Chondrocyte (in vitro differentiated cells): ENCODE results near the gene AHDC1. TPM values are rescaled to one million over a fixed set of nuclear protein-coding genes. Genes with fewer than 3 reads are reported as not detected.

ENCODE experiments used
- DNase-seq: peaks from one replicate; pipeline ENCODE4 v3.0.0; 2021; ENCODE audit warnings: mixed read lengths, low spot score
- H3K27ac Mint-ChIP-seq: one replicate; pipeline ENCODE4 v1.8.0; 2021; ENCODE audit warnings: mild to moderate bottlenecking, moderate library complexity, mixed read lengths; ENCODE audit not compliant: unreplicated experiment
- H3K27me3 Mint-ChIP-seq: 2 replicates; pipeline ENCODE4 v1.8.0; 2021; ENCODE audit warnings: low read depth, mixed read lengths
- H3K36me3 Mint-ChIP-seq: 2 replicates; pipeline ENCODE4 v1.8.0; 2021; ENCODE audit warnings: low read depth, mixed read lengths
- H3K4me1 Mint-ChIP-seq: 2 replicates; pipeline ENCODE4 v1.8.0; 2021; ENCODE audit warnings: low read depth, mild to moderate bottlenecking, mixed read lengths
- H3K4me3 Mint-ChIP-seq: one replicate; pipeline ENCODE4 v1.8.0; 2021; ENCODE audit warnings: mild to moderate bottlenecking, moderate library complexity, mixed read lengths; ENCODE audit not compliant: unreplicated experiment
- H3K9me3 Mint-ChIP-seq: 2 replicates; pipeline ENCODE4 v1.8.0; 2021; ENCODE audit warnings: low read depth, mixed read lengths
- CTCF ChIP-seq: fragments of 200-600 bp; sonication (generic); IDR thresholded peaks from 2 replicates; pipeline ENCODE4 v1.5.0; 2021; ENCODE audit warnings: antibody characterized with exemption, mild to moderate bottlenecking, moderate library complexity
- total RNA-seq: library from RNA; stranded (reverse); gene quantifications from 3 replicates; pipeline ENCODE4 v1.2.1, GENCODE V29; 2021

The AHDC1 gene
- total RNA-seq, 1 donor from 2014 or later = 61.8 TPM

- Mint-ChIP-seq H3K4me3 (no peak overlapping the region), H3K4me1 (peaks cover 44% of the 10 kb centered on the region)
Observed at GRCh38 chr1:27485363-27485762, 118.6 kb downstream of the AHDC1 start.

More at GRCh38 chr1:27485363-27485762, 118.6 kb downstream of the AHDC1 start:
- no peaks in the 10 kb centered on the region for H3K9me3 Mint-ChIP-seq
- DNase-seq = no peak
- no peak overlapping the region for H3K27ac Mint-ChIP-seq
- H3K27me3 Mint-ChIP-seq = no peaks in the 10 kb centered on the region
- no peak for TF ChIP-seq CTCF
- no peaks in the 10 kb centered on the region for H3K36me3 Mint-ChIP-seq

Other genes starting within 250 kb of the AHDC1 start
- gene MAP3K6, start 237.2 kb downstream of the AHDC1 start, total RNA-seq = 42.0 to 54.0 TPM (median 50.3 TPM) in 3 replicates
- not detected in 3 replicates for gene FCN3, start 229.3 kb downstream of the AHDC1 start, total RNA-seq
- gene CD164L2, start 220.8 kb downstream of the AHDC1 start, total RNA-seq = not detected in 3 replicates
- 0.26 to 0.56 TPM (median 0.32 TPM) in 3 replicates for gene GPR3, start 211.5 kb downstream of the AHDC1 start, total RNA-seq
- 114 to 136 TPM (median 128 TPM) in 3 replicates for gene WASF2, start 114.0 kb downstream of the AHDC1 start, total RNA-seq
- gene FGR, start 31.0 kb upstream of the AHDC1 start, total RNA-seq = not detected in 3 replicates
- 23.2 to 36.1 TPM (median 25.0 TPM) in 3 replicates for gene IFI6, start 68.0 kb upstream of the AHDC1 start, total RNA-seq
- 12.7 to 15.1 TPM (median 13.6 TPM) in 3 replicates for gene FAM76A, start 121.8 kb upstream of the AHDC1 start, total RNA-seq
- 48.1 to 49.6 TPM (median 48.3 TPM) in 3 replicates for gene STX12, start 169.1 kb upstream of the AHDC1 start, total RNA-seq
- 39.7 to 42.9 TPM (median 41.7 TPM) in 3 replicates for gene PPP1R8, start 226.6 kb upstream of the AHDC1 start, total RNA-seq